ENCODE data around the gene PTGES2. TPM values are rescaled to one million over a fixed set of nuclear protein-coding genes. Genes with fewer than 3 reads are reported as not detected.

The PTGES2 gene
- total and polyA plus RNA-seq, 2 of the 13 experiments (the other 11 are each of a cell fraction or from before 2014, with no cell fraction given) = 63.7 to 79.8 TPM

DNA sequence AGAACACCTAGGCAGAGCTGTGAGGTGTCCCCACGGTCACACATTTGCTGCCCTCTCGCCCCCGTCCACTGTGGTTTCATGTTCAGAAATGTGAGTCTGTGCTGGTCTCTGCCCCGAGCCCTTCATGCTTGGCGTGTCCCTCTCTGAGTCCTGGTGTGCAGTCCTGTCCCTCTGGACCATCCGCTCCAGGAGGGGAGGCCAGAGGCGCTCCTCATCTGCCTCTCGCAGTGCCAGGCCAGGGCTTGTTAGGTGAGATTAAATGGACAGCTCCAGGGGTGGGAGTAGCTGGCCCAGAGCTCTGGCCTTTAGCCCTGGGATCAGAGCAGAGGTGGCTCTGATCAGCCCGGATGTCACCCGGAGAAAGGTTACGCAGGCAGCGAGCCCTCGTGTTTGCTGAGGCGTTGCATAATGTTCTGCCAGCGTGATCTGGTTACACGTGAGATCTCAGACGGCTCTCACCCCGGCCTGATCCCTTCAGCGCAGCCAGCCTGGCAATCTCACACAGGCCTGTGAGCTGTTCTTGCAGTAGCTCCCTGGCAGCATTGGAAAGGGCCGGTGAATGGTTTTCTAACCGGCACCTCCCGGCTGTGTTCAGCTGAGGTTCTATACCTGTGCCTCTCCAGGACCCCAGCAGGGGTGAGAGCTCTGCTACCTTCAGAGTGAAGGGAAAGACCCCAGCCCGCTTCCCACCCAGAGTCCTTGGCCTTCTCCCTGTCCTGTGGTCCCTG is 24.5 kb downstream of the PTGES2 start (continued):
- TF ChIP-seq, protein P1, sequence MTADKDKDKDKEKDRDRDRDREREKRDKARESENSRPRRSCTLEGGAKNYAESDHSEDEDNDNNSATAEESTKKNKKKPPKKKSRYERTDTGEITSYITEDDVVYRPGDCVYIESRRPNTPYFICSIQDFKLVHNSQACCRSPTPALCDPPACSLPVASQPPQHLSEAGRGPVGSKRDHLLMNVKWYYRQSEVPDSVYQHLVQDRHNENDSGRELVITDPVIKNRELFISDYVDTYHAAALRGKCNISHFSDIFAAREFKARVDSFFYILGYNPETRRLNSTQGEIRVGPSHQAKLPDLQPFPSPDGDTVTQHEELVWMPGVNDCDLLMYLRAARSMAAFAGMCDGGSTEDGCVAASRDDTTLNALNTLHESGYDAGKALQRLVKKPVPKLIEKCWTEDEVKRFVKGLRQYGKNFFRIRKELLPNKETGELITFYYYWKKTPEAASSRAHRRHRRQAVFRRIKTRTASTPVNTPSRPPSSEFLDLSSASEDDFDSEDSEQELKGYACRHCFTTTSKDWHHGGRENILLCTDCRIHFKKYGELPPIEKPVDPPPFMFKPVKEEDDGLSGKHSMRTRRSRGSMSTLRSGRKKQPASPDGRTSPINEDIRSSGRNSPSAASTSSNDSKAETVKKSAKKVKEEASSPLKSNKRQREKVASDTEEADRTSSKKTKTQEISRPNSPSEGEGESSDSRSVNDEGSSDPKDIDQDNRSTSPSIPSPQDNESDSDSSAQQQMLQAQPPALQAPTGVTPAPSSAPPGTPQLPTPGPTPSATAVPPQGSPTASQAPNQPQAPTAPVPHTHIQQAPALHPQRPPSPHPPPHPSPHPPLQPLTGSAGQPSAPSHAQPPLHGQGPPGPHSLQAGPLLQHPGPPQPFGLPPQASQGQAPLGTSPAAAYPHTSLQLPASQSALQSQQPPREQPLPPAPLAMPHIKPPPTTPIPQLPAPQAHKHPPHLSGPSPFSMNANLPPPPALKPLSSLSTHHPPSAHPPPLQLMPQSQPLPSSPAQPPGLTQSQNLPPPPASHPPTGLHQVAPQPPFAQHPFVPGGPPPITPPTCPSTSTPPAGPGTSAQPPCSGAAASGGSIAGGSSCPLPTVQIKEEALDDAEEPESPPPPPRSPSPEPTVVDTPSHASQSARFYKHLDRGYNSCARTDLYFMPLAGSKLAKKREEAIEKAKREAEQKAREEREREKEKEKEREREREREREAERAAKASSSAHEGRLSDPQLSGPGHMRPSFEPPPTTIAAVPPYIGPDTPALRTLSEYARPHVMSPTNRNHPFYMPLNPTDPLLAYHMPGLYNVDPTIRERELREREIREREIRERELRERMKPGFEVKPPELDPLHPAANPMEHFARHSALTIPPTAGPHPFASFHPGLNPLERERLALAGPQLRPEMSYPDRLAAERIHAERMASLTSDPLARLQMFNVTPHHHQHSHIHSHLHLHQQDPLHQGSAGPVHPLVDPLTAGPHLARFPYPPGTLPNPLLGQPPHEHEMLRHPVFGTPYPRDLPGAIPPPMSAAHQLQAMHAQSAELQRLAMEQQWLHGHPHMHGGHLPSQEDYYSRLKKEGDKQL (CRISPR knock-in tag; IDR thresholded peaks at IDR 0.05; ENCODE audit: low read depth) = peak; percentile 88
- peak; percentile 23; the same call in 1 of the 2 replicates for TF ChIP-seq FOSL1 (CRISPR knock-in tag; IDR thresholded peaks at IDR 0.05; ENCODE audit: borderline replicate concordance)
- TF ChIP-seq NFATC3 (CRISPR knock-in tag; IDR thresholded peaks at IDR 0.05) = no peak
- peak; percentile 35; the same call in 1 of the 2 replicates for TF ChIP-seq ZNF460 (CRISPR knock-in tag; IDR thresholded peaks at IDR 0.05; ENCODE audit: borderline replicate concordance)
- TF ChIP-seq DMAP1 (CRISPR knock-in tag; IDR thresholded peaks at IDR 0.05) = peak; percentile 94
- peak; percentile 63; the same call in 1 of the 2 replicates for TF ChIP-seq ZFP41 (CRISPR knock-in tag; IDR thresholded peaks at IDR 0.05; ENCODE audit: borderline replicate concordance)
- TF ChIP-seq ZNF17 (CRISPR knock-in tag; IDR thresholded peaks at IDR 0.05) = no peak
- peak; percentile 58; the same call in 1 of the 2 replicates for TF ChIP-seq FIP1L1 (IDR thresholded peaks at IDR 0.05; ENCODE audit: borderline replicate concordance, insufficient read depth, low read depth, low read length)
- peak; percentile 83 for TF ChIP-seq GABPB1 (CRISPR knock-in tag; IDR thresholded peaks at IDR 0.05)
- peak; percentile 74; the same call in 1 of the 2 replicates for TF ChIP-seq ATM (IDR thresholded peaks at IDR 0.05; ENCODE audit: borderline replicate concordance)
- TF ChIP-seq PRMT3 (CRISPR knock-in tag; IDR thresholded peaks at IDR 0.05; ENCODE audit: borderline replicate concordance, low read depth) = peak; percentile 71; the same call in 1 of the 2 replicates
- TF ChIP-seq, protein P2, sequence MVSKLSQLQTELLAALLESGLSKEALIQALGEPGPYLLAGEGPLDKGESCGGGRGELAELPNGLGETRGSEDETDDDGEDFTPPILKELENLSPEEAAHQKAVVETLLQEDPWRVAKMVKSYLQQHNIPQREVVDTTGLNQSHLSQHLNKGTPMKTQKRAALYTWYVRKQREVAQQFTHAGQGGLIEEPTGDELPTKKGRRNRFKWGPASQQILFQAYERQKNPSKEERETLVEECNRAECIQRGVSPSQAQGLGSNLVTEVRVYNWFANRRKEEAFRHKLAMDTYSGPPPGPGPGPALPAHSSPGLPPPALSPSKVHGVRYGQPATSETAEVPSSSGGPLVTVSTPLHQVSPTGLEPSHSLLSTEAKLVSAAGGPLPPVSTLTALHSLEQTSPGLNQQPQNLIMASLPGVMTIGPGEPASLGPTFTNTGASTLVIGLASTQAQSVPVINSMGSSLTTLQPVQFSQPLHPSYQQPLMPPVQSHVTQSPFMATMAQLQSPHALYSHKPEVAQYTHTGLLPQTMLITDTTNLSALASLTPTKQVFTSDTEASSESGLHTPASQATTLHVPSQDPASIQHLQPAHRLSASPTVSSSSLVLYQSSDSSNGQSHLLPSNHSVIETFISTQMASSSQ (IDR thresholded peaks at IDR 0.05; ENCODE audit: low read depth) = peak; percentile 59; the same call in 1 of the 2 replicates
- TF ChIP-seq, protein P2 (CRISPR knock-in tag; IDR thresholded peaks at IDR 0.05; ENCODE audit: borderline replicate concordance) = peak; percentile 90
- TF ChIP-seq MBD4 (IDR thresholded peaks at IDR 0.05; ENCODE audit: borderline replicate concordance, low read length) = no peak
- peak; percentile 93 for TF ChIP-seq FOXA3 (CRISPR knock-in tag; IDR thresholded peaks at IDR 0.05)
- TF ChIP-seq HOXA9 (CRISPR knock-in tag; IDR thresholded peaks at IDR 0.05; ENCODE audit: borderline replicate concordance) = peak; percentile 77; the same call in 1 of the 2 replicates
- TF ChIP-seq, protein P3, sequence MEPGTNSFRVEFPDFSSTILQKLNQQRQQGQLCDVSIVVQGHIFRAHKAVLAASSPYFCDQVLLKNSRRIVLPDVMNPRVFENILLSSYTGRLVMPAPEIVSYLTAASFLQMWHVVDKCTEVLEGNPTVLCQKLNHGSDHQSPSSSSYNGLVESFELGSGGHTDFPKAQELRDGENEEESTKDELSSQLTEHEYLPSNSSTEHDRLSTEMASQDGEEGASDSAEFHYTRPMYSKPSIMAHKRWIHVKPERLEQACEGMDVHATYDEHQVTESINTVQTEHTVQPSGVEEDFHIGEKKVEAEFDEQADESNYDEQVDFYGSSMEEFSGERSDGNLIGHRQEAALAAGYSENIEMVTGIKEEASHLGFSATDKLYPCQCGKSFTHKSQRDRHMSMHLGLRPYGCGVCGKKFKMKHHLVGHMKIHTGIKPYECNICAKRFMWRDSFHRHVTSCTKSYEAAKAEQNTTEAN (CRISPR knock-in tag; conservative IDR thresholded peaks at IDR 0.05) = peak; percentile 90
- TF ChIP-seq ELF4 (CRISPR knock-in tag; IDR thresholded peaks at IDR 0.05; ENCODE audit: borderline replicate concordance) = 0 out of 2 replicates have a peak, but pooled peaks have one; percentile 49
